ENCODE results near the gene FOXE1.
A peak's percentile ranks its signal among the peaks of the same experiment; 100 is the strongest.

FOXE1 gene

DNA sequence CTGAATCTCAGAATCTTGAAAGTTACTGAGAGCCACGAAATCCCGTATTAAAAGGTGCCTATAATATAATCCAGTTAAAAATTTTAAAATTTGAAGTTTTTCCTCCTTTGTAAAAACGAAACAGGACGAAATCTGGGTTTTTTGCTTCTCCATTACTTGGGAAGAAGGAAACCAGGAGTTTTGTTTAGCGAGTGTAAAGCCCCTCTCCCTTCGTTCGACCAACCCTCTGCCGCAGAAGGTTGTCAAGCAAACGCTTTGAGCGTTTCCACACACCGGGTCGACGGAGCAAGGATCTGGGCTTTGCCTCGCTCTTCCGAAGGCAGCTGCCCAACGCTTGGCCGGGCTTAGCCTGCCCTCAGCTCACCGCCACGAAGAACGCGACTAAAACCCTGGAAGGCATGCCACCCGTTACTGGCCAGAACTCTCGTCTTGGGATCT, 1.6 kb upstream of the FOXE1 start:
- no peak overlapping the region for H3K4me3 ChIP-seq (ENCODE audit: control insufficient read depth, low read depth, low read length)
- DNase-seq (ENCODE audit: low read depth), result no peak
- TF ChIP-seq, protein P1, sequence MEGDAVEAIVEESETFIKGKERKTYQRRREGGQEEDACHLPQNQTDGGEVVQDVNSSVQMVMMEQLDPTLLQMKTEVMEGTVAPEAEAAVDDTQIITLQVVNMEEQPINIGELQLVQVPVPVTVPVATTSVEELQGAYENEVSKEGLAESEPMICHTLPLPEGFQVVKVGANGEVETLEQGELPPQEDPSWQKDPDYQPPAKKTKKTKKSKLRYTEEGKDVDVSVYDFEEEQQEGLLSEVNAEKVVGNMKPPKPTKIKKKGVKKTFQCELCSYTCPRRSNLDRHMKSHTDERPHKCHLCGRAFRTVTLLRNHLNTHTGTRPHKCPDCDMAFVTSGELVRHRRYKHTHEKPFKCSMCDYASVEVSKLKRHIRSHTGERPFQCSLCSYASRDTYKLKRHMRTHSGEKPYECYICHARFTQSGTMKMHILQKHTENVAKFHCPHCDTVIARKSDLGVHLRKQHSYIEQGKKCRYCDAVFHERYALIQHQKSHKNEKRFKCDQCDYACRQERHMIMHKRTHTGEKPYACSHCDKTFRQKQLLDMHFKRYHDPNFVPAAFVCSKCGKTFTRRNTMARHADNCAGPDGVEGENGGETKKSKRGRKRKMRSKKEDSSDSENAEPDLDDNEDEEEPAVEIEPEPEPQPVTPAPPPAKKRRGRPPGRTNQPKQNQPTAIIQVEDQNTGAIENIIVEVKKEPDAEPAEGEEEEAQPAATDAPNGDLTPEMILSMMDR (conservative IDR thresholded peaks at IDR 0.05; ENCODE audit: control insufficient read depth, insufficient read depth, low read depth, low read length), result no peak

DNA sequence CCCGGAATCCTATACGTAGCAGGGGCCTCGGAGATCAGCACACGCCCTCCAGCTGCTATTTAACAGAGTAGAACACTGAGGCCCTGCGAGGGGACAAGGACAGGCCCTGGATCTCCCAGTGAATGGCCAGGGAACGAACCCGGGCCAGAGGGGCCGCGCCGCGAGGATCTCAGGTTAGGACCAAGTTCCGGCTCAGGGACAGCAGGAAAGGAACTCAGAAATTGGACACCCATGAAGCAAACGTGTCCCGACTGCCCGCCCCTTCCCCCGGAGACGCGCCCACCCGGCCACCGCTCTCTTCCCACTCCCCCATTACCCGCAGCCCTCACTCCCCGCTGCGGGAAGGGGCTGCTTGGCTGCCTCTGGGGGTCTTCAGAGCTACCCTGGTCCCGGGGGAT, 1.0 kb upstream of the FOXE1 start:
- DNase-seq (ENCODE audit: low read depth), result no peak
- no peak overlapping the region for H3K4me3 ChIP-seq (ENCODE audit: control insufficient read depth, low read depth, low read length)
- TF ChIP-seq, protein P1 (conservative IDR thresholded peaks at IDR 0.05; ENCODE audit: control insufficient read depth, insufficient read depth, low read depth, low read length), result no peak

DNA sequence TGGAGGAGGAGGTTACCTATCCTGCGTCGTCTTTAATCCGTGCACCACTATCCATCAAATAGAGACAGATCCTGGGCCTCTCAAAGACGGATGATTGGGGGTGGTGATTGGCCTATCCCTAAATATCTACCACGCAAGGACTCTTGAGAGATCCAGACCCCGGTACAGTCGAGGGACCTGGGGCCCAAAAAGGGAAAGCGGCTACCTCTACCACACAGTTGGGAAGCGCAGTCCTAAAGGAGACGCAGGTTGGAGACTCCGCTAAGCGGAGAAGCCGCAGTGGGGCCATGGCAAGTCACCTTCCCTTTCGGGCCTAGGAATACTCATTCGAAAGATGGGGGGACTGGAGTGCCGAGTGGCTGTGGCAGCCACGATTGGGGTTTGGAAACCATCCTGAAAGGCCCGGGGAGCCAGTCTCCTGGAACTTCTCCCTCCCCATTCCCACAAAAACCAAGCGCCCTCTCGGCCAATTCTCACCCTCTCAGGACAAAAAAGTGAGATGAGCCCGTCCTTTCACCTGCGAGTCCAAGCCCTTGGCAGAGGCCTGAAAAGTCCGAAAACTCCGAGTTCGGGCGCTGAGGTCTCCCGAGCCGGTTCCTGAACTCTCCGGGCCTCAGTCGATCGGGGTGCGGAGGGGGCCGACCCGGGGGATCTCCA, 499 bp upstream of the FOXE1 start:
- DNase-seq (ENCODE audit: low read depth), result no peak
- TF ChIP-seq, protein P1 (conservative IDR thresholded peaks at IDR 0.05; ENCODE audit: control insufficient read depth, insufficient read depth, low read depth, low read length), result no peak
- H3K4me3 ChIP-seq (ENCODE audit: control insufficient read depth, low read depth, low read length), result no peak overlapping the region

DNA sequence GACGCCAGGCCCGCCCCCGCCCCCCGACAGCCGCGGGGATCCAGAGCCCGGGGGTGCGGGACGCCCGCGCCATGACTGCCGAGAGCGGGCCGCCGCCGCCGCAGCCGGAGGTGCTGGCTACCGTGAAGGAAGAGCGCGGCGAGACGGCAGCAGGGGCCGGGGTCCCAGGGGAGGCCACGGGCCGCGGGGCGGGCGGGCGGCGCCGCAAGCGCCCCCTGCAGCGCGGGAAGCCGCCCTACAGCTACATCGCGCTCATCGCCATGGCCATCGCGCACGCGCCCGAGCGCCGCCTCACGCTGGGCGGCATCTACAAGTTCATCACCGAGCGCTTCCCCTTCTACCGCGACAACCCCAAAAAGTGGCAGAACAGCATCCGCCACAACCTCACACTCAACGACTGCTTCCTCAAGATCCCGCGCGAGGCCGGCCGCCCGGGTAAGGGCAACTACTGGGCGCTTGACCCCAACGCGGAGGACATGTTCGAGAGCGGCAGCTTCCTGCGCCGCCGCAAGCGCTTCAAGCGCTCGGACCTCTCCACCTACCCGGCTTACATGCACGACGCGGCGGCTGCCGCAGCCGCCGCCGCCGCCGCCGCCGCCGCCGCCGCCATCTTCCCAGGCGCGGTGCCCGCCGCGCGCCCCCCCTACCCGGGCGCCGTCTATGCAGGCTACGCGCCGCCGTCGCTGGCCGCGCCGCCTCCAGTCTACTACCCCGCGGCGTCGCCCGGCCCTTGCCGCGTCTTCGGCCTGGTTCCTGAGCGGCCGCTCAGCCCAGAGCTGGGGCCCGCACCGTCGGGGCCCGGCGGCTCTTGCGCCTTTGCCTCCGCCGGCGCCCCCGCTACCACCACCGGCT, 1.0 kb downstream of the FOXE1 start:
- peak; percentile 37 for DNase-seq (ENCODE audit: low read depth)
- TF ChIP-seq, protein P1 (conservative IDR thresholded peaks at IDR 0.05; ENCODE audit: control insufficient read depth, insufficient read depth, low read depth, low read length), result no peak

DNA sequence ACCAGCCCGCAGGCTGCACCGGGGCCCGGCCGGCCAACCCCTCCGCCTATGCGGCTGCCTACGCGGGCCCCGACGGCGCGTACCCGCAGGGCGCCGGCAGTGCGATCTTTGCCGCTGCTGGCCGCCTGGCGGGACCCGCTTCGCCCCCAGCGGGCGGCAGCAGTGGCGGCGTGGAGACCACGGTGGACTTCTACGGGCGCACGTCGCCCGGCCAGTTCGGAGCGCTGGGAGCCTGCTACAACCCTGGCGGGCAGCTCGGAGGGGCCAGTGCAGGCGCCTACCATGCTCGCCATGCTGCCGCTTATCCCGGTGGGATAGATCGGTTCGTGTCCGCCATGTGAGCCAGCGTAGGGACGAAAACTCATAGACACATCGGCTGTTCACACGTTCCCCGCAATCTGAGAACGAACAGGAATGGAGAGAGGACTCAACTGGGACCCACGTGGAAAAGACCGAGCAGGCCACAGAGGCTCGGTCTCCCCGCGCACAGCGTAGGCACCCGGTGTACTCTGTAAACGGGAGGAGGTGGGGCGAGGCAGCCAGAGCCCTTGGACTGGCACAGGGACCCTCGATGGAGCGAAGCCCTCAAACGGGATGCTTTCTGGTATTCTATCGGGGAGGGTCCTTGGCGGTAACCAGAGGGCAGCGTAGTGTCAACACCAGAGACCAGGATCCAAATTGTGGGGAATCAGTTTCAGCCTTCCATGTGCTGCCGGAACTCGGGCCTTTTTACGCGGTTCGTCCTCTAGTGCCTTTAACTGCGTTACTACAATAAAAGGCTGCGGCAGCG, 1.9 kb downstream of the FOXE1 start:
- TF ChIP-seq, protein P1 (conservative IDR thresholded peaks at IDR 0.05; ENCODE audit: control insufficient read depth, insufficient read depth, low read depth, low read length), result no peak
- DNase-seq (ENCODE audit: low read depth), result no peak
- H3K4me3 ChIP-seq (ENCODE audit: control insufficient read depth, low read depth, low read length), result no peak overlapping the region

More for the DNA sequence above, 1.0 kb downstream of the FOXE1 start:
- H3K4me3 ChIP-seq (ENCODE audit: control insufficient read depth, low read depth, low read length), result no peak overlapping the region

DNA sequence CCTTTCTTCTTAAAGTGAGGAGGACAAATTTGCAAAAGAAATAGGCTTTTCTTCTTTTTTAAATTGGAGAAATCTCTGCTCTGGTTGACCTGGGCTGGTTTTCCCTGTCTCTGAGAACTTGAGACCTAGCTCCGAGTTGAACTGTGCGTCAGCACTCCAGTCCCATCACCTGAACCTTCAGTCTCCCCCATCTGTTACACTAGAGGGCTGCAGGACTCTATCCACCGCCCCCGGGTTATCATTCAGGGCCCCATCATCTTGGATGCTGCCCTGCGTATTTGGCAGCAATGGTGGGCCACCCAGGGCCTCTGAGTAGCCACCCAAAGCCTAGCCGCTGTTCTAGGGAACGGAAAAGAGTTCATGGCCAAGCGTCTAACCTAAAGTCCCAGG, 2.5 kb downstream of the FOXE1 start:
- no peak overlapping the region for H3K4me3 ChIP-seq (ENCODE audit: control insufficient read depth, low read depth, low read length)
- TF ChIP-seq, protein P1 (conservative IDR thresholded peaks at IDR 0.05; ENCODE audit: control insufficient read depth, insufficient read depth, low read depth, low read length), result no peak
- no peak for DNase-seq (ENCODE audit: low read depth)
